Ascending aorta (tissue), 2 donors: ENCODE results near the gene NCKAP5. TPM values are rescaled to one million over a fixed set of nuclear protein-coding genes. Genes with fewer than 3 reads are reported as not detected.

Source experiments
- DNase-seq, 2 donors: peaks; one replicate each; pipeline ENCODE4 v3.0.0-alpha.2; 2019; ENCODE audit warnings: low spot score in 2 of 2
- H3K27ac ChIP-seq, 2 donors: fragments of 200-600 bp; sonication (generic); one replicate each; pipeline ENCODE4 v1.5.1; 2016 to 2017; ENCODE audit warnings: mild to moderate bottlenecking in 1 of 2
- H3K27me3 ChIP-seq: fragments of 200-600 bp; sonication (generic); one replicate; pipeline ENCODE4 v1.5.1; 2017
- H3K36me3 ChIP-seq, 2 donors: fragments of 200-600 bp; sonication (generic); one replicate each; pipeline ENCODE4 v1.5.1; 2016
- H3K4me1 ChIP-seq, 2 donors: fragments of 200-600 bp; sonication (generic); one replicate each; pipeline ENCODE4 v1.5.1; 2016 to 2017; ENCODE audit warnings: mild to moderate bottlenecking in 1 of 2
- H3K4me3 ChIP-seq, 2 donors: fragments of 200-600 bp; sonication (generic); one replicate each; pipeline ENCODE4 v1.5.1; 2016 to 2017; ENCODE audit warnings: mild to moderate bottlenecking in 1 of 2
- H3K9me3 ChIP-seq, 2 donors: fragments of 200-600 bp; sonication (generic); one replicate each; pipeline ENCODE4 v1.5.1; 2016
- intact Hi-C: fragments of 100-400 bp; cut with DNase I; formaldehyde crosslinking; loops from one replicate; pipeline ENCODE4 v1.15.1; 2023
- total RNA-seq: library from RNA; depleted of rRNA; stranded (reverse); fragments of >200 nt; gene quantifications from one replicate; pipeline ENCODE4 v1.1.0, GENCODE V29; 2016
- TF ChIP-seq, protein P1 (sequence below), 3 experiments: fragments of 200-600 bp in 2 of 3; fragments of 450-650 bp in 1 of 3; sonication (generic) in 2 of 3; IDR thresholded peaks; one replicate each; pipeline ENCODE4 v1.5.1; 2016 to 2019; ENCODE audit warnings: antibody characterized with exemption in 3 of 3, mild to moderate bottlenecking in 1 of 3, moderate library complexity in 1 of 3

NCKAP5 gene
- total RNA-seq, 1 donor from 2014 or later: 0.75 TPM

DNA sequence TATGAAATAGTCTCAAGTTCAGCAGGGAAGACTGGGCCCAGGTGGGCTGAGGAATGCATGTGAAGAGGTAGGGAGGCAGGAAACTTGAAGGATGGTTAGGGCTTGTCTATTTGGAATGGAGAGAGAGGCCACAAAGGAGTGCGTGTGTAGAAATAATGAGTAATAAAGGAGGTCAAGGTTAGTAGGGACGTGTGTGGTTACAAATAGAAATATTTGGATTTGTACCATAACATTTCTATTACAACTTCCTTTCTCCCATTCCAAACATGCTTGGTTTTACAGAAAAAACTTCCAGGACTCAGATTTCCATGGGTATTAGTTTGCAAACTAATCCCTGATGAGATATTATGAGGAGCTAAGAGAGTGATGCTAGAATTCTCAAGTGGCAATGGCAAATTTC lies 280.6 kb downstream of the NCKAP5 start:
- TF ChIP-seq, protein P1, sequence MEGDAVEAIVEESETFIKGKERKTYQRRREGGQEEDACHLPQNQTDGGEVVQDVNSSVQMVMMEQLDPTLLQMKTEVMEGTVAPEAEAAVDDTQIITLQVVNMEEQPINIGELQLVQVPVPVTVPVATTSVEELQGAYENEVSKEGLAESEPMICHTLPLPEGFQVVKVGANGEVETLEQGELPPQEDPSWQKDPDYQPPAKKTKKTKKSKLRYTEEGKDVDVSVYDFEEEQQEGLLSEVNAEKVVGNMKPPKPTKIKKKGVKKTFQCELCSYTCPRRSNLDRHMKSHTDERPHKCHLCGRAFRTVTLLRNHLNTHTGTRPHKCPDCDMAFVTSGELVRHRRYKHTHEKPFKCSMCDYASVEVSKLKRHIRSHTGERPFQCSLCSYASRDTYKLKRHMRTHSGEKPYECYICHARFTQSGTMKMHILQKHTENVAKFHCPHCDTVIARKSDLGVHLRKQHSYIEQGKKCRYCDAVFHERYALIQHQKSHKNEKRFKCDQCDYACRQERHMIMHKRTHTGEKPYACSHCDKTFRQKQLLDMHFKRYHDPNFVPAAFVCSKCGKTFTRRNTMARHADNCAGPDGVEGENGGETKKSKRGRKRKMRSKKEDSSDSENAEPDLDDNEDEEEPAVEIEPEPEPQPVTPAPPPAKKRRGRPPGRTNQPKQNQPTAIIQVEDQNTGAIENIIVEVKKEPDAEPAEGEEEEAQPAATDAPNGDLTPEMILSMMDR (IDR thresholded peaks at IDR 0.05): no peak
- no peak overlapping the region for H3K4me3 ChIP-seq
- no peaks in the 10 kb centered on the region for H3K4me1 ChIP-seq
- H3K27me3 ChIP-seq: no peaks in the 10 kb centered on the region
- intact Hi-C loops: no loop called here
- H3K9me3 ChIP-seq: no peaks in the 10 kb centered on the region
- no peak for DNase-seq
- H3K27ac ChIP-seq: no peak overlapping the region
- H3K36me3 ChIP-seq: no peaks in the 10 kb centered on the region

DNA sequence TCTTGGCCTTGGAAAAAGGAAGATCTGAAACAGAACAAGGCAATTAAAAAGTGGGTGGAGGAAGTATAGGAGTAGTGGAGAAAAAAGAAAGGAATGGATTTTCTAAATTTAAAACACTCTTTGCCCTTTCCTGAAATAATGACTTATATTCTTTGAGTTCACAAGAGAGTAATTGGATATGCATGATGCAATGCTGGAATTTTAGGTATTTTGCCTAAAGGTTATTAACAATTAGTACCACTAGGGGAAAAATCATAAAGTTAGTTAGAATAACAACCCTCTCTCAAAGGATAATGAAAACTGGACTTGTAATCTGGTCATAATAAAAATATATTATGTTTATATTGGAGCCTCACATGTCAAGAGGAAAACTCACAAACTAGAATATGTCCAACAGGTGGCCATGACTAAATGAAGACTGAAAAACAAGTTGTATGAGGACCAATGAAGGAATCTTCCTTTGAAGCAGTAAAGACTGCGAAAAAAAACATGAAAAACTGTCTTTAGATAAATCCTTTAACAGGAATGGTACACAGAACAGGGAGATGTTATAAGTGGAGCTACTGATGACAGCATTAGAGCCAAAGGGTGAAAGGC lies 281.8 kb downstream of the NCKAP5 start:
- TF ChIP-seq, protein P1 (IDR thresholded peaks at IDR 0.05): no peak
- no peak overlapping the region for H3K4me3 ChIP-seq
- no peaks in the 10 kb centered on the region for H3K27me3 ChIP-seq
- no peak overlapping the region for H3K27ac ChIP-seq
- no peak for DNase-seq
- no peaks in the 10 kb centered on the region for H3K9me3 ChIP-seq
- no peaks in the 10 kb centered on the region for H3K4me1 ChIP-seq
- intact Hi-C loops: no loop called here
- no peaks in the 10 kb centered on the region for H3K36me3 ChIP-seq

DNA sequence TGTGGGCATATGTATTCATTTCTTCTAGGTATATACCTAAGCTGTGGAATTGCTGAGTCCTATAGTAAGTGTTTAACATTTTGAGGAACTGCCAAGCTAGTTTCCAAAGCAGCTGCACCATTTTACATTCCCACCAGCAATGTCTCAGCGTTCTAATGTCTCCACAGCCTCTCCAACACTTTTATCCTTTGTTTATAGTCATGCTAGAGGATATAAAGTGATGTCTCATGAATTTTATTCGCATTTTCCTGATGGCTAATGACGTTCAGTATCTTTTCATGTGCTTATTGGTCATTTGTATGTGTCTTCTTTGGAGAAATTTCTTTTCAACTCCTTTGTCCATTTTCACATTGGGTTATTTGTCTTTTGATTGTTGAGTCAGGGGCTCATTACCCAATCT lies 295.2 kb downstream of the NCKAP5 start:
- Histone ChIP-seq H3K9me3 (no peaks in the 10 kb centered on the region), H3K4me3 (no peak overlapping the region), H3K36me3 (no peaks in the 10 kb centered on the region), H3K27me3 (no peaks in the 10 kb centered on the region), H3K27ac (no peak overlapping the region), H3K4me1 (no peaks in the 10 kb centered on the region)
- no peak for DNase-seq
- TF ChIP-seq, protein P1 (IDR thresholded peaks at IDR 0.05): no peak
- intact Hi-C loops: no loop called here

DNA sequence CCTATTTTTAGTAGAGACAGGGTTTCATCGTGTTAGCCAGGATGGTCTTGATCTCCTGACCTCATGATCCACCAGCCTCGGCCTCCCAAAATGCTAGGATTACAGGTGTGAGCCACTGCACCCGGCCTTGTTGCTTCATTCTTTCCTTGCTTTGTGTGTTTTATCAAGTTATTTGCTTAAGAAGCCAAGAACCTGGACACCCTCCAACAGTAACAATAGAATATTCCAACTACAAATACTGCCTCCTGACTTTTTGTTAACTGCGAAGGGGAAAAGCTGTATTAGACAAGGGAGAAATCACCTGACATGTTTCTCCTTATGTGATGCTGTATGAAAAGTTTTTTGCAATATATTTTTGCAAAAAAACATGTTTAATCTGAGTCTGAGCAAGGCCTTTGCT lies 297.2 kb downstream of the NCKAP5 start:
- no peak for DNase-seq
- no peaks in the 10 kb centered on the region for H3K36me3 ChIP-seq
- H3K9me3 ChIP-seq: no peaks in the 10 kb centered on the region
- no peak overlapping the region for H3K4me3 ChIP-seq
- TF ChIP-seq, protein P1 (IDR thresholded peaks at IDR 0.05): no peak
- intact Hi-C loops: no loop called here
- H3K27me3 ChIP-seq: no peaks in the 10 kb centered on the region
- H3K4me1 ChIP-seq: no peaks in the 10 kb centered on the region
- no peak overlapping the region for H3K27ac ChIP-seq

DNA sequence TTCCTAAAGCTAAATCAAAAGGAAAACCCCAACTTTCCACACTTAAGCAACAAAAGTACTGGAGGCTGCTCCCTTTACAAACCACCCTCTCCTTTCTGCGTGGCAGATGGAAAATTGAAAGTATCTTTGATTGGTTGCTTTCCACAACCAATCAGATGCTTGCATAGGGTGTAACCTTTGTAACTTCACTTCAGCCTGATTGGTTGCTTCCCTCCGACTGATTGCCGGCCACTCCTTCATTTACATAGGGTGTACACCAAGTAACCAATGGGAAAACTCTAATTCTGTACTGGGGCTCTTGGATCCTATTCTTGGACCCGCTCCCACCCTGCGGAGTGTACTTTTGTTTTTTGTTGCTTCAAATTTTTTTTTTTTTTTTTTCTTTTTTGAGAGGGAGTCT lies 297.7 kb downstream of the NCKAP5 start:
- Histone ChIP-seq H3K4me3 (no peak overlapping the region), H3K9me3 (no peaks in the 10 kb centered on the region), H3K36me3 (no peaks in the 10 kb centered on the region), H3K27ac (no peak overlapping the region), H3K4me1 (no peaks in the 10 kb centered on the region), H3K27me3 (no peaks in the 10 kb centered on the region)
- intact Hi-C loops: no loop called here
- no peak for DNase-seq
- TF ChIP-seq, protein P1 (IDR thresholded peaks at IDR 0.05): no peak
